H9 (cell line): ENCODE results near the gene HRC. TPM values are rescaled to one million over a fixed set of nuclear protein-coding genes. Genes with fewer than 3 reads are reported as not detected.

Experiments used
- DNase-seq: peaks from one replicate; pipeline ENCODE4 v3.0.0-alpha.2; 2017
- H2AFZ ChIP-seq: one replicate; pipeline ENCODE4 v1.6.1; 2013; ENCODE audit warnings: mild to moderate bottlenecking, low read length, control low read depth, moderate library complexity
- H2AK5ac ChIP-seq: 2 replicates; pipeline ENCODE4 v1.6.1; 2013; ENCODE audit warnings: low read length, control low read depth, mixed read lengths; ENCODE audit not compliant: insufficient read length
- H2BK120ac ChIP-seq: one replicate; pipeline ENCODE4 v1.6.1; 2013; ENCODE audit warnings: low read depth, mild to moderate bottlenecking, low read length, control low read depth, inconsistent platforms; ENCODE audit not compliant: poor library complexity, severe bottlenecking
- H2BK12ac ChIP-seq: 2 replicates; pipeline ENCODE4 v1.6.1; 2013; ENCODE audit warnings: low read length, control low read depth, mixed read lengths, low read depth; ENCODE audit not compliant: insufficient read length
- H2BK15ac ChIP-seq: 2 replicates; pipeline ENCODE4 v1.6.1; 2013; ENCODE audit warnings: low read depth, low read length, control low read depth
- H2BK20ac ChIP-seq: one replicate; pipeline ENCODE4 v1.6.1; 2013; ENCODE audit warnings: low read depth, mild to moderate bottlenecking, low read length, control low read depth, inconsistent platforms; ENCODE audit not compliant: poor library complexity, severe bottlenecking
- H2BK5ac ChIP-seq: 2 replicates; pipeline ENCODE4 v1.6.1; 2013; ENCODE audit warnings: low read length, control low read depth, mixed read lengths; ENCODE audit not compliant: insufficient read length
- H3K14ac ChIP-seq: 2 replicates; pipeline ENCODE4 v1.6.1; 2013; ENCODE audit warnings: low read length, control low read depth; ENCODE audit not compliant: insufficient read depth
- H3K18ac ChIP-seq: 2 replicates; pipeline ENCODE4 v1.6.1; 2013; ENCODE audit warnings: low read depth, mild to moderate bottlenecking, mixed read lengths, low read length, control low read depth; ENCODE audit not compliant: insufficient read length
- H3K23ac ChIP-seq: 2 replicates; pipeline ENCODE4 v1.6.1; 2013; ENCODE audit warnings: low read length, control low read depth, mixed read lengths, low read depth; ENCODE audit not compliant: insufficient read length
- H3K23me2 ChIP-seq: 2 replicates; pipeline ENCODE4 v1.6.1; 2013; ENCODE audit warnings: low read depth, mild to moderate bottlenecking, mixed read lengths, low read length, control low read depth; ENCODE audit not compliant: insufficient read length, poor library complexity, severe bottlenecking
- H3K27ac ChIP-seq: 2 replicates; pipeline ENCODE4 v1.5.1; 2013; ENCODE audit warnings: low read length, control low read depth, mixed read lengths, low read depth; ENCODE audit not compliant: insufficient read length
- H3K27me3 ChIP-seq: 2 replicates; pipeline ENCODE4 v1.6.1; 2013; ENCODE audit warnings: low read length, control low read depth, inconsistent platforms; ENCODE audit not compliant: insufficient read depth
- H3K4ac ChIP-seq: 2 replicates; pipeline ENCODE4 v1.6.1; 2013; ENCODE audit warnings: low read depth, mild to moderate bottlenecking, control low read depth, inconsistent platforms, low read length, moderate library complexity
- H3K4me1 ChIP-seq: 2 replicates; pipeline ENCODE4 v1.6.1; 2013; ENCODE audit warnings: low read length, control low read depth, inconsistent platforms; ENCODE audit not compliant: insufficient read depth
- H3K4me2 ChIP-seq: 2 replicates; pipeline ENCODE4 v1.6.1; 2013; ENCODE audit warnings: low read length, control low read depth, mixed read lengths; ENCODE audit not compliant: insufficient read length, insufficient read depth
- H3K56ac ChIP-seq: 2 replicates; pipeline ENCODE4 v1.6.1; 2013; ENCODE audit warnings: low read depth, mild to moderate bottlenecking, mixed read lengths, low read length, control low read depth; ENCODE audit not compliant: insufficient read length
- H3K79me1 ChIP-seq: 2 replicates; pipeline ENCODE4 v1.6.1; 2013; ENCODE audit warnings: low read depth, mild to moderate bottlenecking, moderate library complexity, low read length, control low read depth, inconsistent platforms; ENCODE audit not compliant: insufficient read depth, poor library complexity, severe bottlenecking
- H3K79me2 ChIP-seq: 2 replicates; pipeline ENCODE4 v1.6.1; 2013; ENCODE audit warnings: low read length, control low read depth, inconsistent platforms; ENCODE audit not compliant: insufficient read depth
- H3K9ac ChIP-seq: 2 replicates; pipeline ENCODE4 v1.6.1; 2013; ENCODE audit warnings: low read length, control low read depth, mixed read lengths; ENCODE audit not compliant: insufficient read length; ENCODE audit errors: extremely low read depth
- H3K9me3 ChIP-seq: one replicate; pipeline ENCODE4 v1.6.1; 2013; ENCODE audit warnings: low read depth, low read length, inconsistent platforms; ENCODE audit not compliant: control insufficient read depth
- H3T11ph ChIP-seq: one replicate; pipeline ENCODE4 v1.6.1; 2013; ENCODE audit warnings: mild to moderate bottlenecking, low read length, control low read depth, inconsistent platforms
- H4K20me1 ChIP-seq: one replicate; pipeline ENCODE4 v1.6.1; 2013; ENCODE audit not compliant: control insufficient read depth, insufficient read length, insufficient read depth
- H4K5ac ChIP-seq: 2 replicates; pipeline ENCODE4 v1.6.1; 2013; ENCODE audit warnings: low read depth, mild to moderate bottlenecking, mixed read lengths, low read length, control low read depth; ENCODE audit not compliant: insufficient read length
- H4K8ac ChIP-seq: replicated peaks from 2 replicates; pipeline ENCODE4 v1.6.1; 2013; ENCODE audit warnings: low read length, control low read depth, mixed read lengths, low read depth; ENCODE audit not compliant: insufficient read length
- H4K91ac ChIP-seq: 2 replicates; pipeline ENCODE4 v1.6.1; 2013; ENCODE audit warnings: low read depth, mild to moderate bottlenecking, moderate library complexity, mixed read lengths, low read length, control low read depth; ENCODE audit not compliant: insufficient read length
- H3K27ac Mint-ChIP-seq, 3 experiments: 2 replicates in 2 of 3; 3 replicates in 1 of 3; pipeline ENCODE4 v1.8.0; 2020 to 2021; ENCODE audit warnings: mixed read lengths in 3 of 3, mild to moderate bottlenecking in 1 of 3, moderate library complexity in 1 of 3
- H3K27me3 Mint-ChIP-seq: 2 replicates; pipeline ENCODE4 v1.8.0; 2021; ENCODE audit warnings: low read depth, mild to moderate bottlenecking, moderate library complexity, mixed read lengths
- H3K36me3 Mint-ChIP-seq, 3 experiments: 2 replicates in 2 of 3; 3 replicates in 1 of 3; pipeline ENCODE4 v1.8.0; 2020 to 2021; ENCODE audit warnings: low read depth in 3 of 3, mixed read lengths in 3 of 3; ENCODE audit not compliant: insufficient read depth in 1 of 3
- H3K4me1 Mint-ChIP-seq, 2 experiments: 2 replicates each; pipeline ENCODE4 v1.8.0; 2020; ENCODE audit warnings: mixed read lengths in 2 of 2
- H3K4me3 Mint-ChIP-seq, 2 experiments: 2 replicates in 1 of 2; 3 replicates in 1 of 2; pipeline ENCODE4 v1.8.0; 2020 to 2021; ENCODE audit warnings: mild to moderate bottlenecking in 2 of 2, mixed read lengths in 2 of 2, moderate library complexity in 1 of 2
- H3K9me3 Mint-ChIP-seq, 2 experiments: 2 replicates in 1 of 2; 3 replicates in 1 of 2; pipeline ENCODE4 v1.8.0; 2020; ENCODE audit warnings: mild to moderate bottlenecking in 2 of 2, mixed read lengths in 2 of 2, moderate library complexity in 1 of 2
- CTCF ChIP-seq: fragments of 200-600 bp; sonication (generic); conservative IDR thresholded peaks from 3 replicates; pipeline ENCODE4 v1.8.0; 2021; ENCODE audit warnings: antibody characterized with exemption, mild to moderate bottlenecking
- WGBS: extraction: QIAGEN DNeasy Blood & Tissue Kit; methylation state at CpG from one replicate; pipeline ENCODE4 v1.1.7; 2013; ENCODE audit warnings: missing lambda C conversion rate, low lambda C conversion rate, mixed read lengths; ENCODE audit not compliant: insufficient read length; ENCODE audit errors: extremely low coverage; 5-methylcytosine and 5-hydroxymethylcytosine counted together
- total RNA-seq: library from RNA; stranded (reverse); gene quantifications from 2 replicates; pipeline ENCODE4 v1.2.1, GENCODE V29; 2021

HRC gene
- total RNA-seq, 1 experiment from 2014 or later: 1.8 TPM

- no peak overlapping the region for H2BK12ac ChIP-seq
- H3T11ph ChIP-seq: no peak overlapping the region
- H4K8ac ChIP-seq: no peak overlapping the region
- Mint-ChIP-seq H3K27me3 (no peaks in the 10 kb centered on the region; the same call in 1 of the 2 replicates), H3K4me3 (peak overlapping the region in 1 of 2 experiments; percentile 74; a peak in 3 of 5 replicates), H3K36me3 (peaks cover 0 to 2% (median 0%) of the 10 kb centered on the region in 3 experiments; a peak in 1 of 7 replicates), H3K9me3 (no peaks in the 10 kb centered on the region), H3K4me1 (peaks cover 3 to 12% of the 10 kb centered on the region in 2 experiments; a peak in 3 of 4 replicates), H3K27ac (no peak overlapping the region)
- H3K79me2 ChIP-seq: no peaks in the 10 kb centered on the region
- H4K91ac ChIP-seq: no peak overlapping the region
- no peak overlapping the region for H2BK20ac ChIP-seq
- no peak overlapping the region for H4K5ac ChIP-seq
- H2AFZ ChIP-seq: no peak overlapping the region
- H3K4me2 ChIP-seq: no peak overlapping the region
- no peak overlapping the region for H3K23ac ChIP-seq
- H3K27ac ChIP-seq: no peak overlapping the region
- H2AK5ac ChIP-seq: no peak overlapping the region
- H3K56ac ChIP-seq: no peak overlapping the region
- no peak overlapping the region for H2BK5ac ChIP-seq
- H3K9me3 ChIP-seq: no peaks in the 10 kb centered on the region
- H4K20me1 ChIP-seq: no peaks in the 10 kb centered on the region
- H3K27me3 ChIP-seq: no peaks in the 10 kb centered on the region
- no peaks in the 10 kb centered on the region for H3K23me2 ChIP-seq
- TF ChIP-seq CTCF: peak; percentile 38; the same call in 1 of the 3 replicates
- H3K9ac ChIP-seq: no peak overlapping the region
- H3K79me1 ChIP-seq: no peaks in the 10 kb centered on the region
- no peak overlapping the region for H2BK120ac ChIP-seq
- no peak overlapping the region; the same call in 1 of the 2 replicates for H3K14ac ChIP-seq
- H3K18ac ChIP-seq: no peak overlapping the region
- no peak overlapping the region for H2BK15ac ChIP-seq
- H3K4ac ChIP-seq: no peak overlapping the region
- no peaks in the 10 kb centered on the region for H3K4me1 ChIP-seq
- DNase-seq: peak; percentile 46
- no CpG with 5 or more reads among the region's 30 CpGs for WGBS
Observed at GRCh38 chr19:49165865-49166301, 10.7 kb upstream of the HRC start.
